Epithelial cell of proximal tubule (primary cell): Measurements from ENCODE around the gene SYNGR2. TPM values are rescaled to one million over a fixed set of nuclear protein-coding genes. Genes with fewer than 3 reads are reported as not detected.

ENCODE experiments used
- DNase-seq: peaks from one replicate; pipeline ENCODE4 v3.0.0-alpha.2; 2011; ENCODE audit warnings: low read depth
- H3K4me3 ChIP-seq: 2 replicates; pipeline ENCODE4 v1.5.1; 2011; ENCODE audit warnings: low read depth, mild to moderate bottlenecking, low read length
- CTCF ChIP-seq: conservative IDR thresholded peaks from 2 replicates; pipeline ENCODE4 v1.5.1; 2012; ENCODE audit warnings: low read depth, mild to moderate bottlenecking, low read length
- total RNA-seq: library from RNA; depleted of rRNA; stranded (reverse); fragments of >200 nt; gene quantifications from 2 replicates; pipeline ENCODE4 v1.2.3, GENCODE V29; 2015

Gene SYNGR2
- total RNA-seq, 1 donor from 2014 or later = 137 TPM

GRCh38 chr17:78197147-78197832, 28.9 kb downstream of the SYNGR2 start:
- no peak for TF ChIP-seq CTCF
- no peak for DNase-seq
- no peak overlapping the region for H3K4me3 ChIP-seq

GRCh38 chr17:78200451-78200850, 32.1 kb downstream of the SYNGR2 start:
- no peak for TF ChIP-seq CTCF
- DNase-seq = no peak
- no peak overlapping the region for H3K4me3 ChIP-seq

- no peak overlapping the region for H3K4me3 ChIP-seq
- DNase-seq = no peak
- no peak for TF ChIP-seq CTCF
These were observed 34.3 kb downstream of the SYNGR2 start for GRCh38 chr17:78202666-78203065.

DNA sequence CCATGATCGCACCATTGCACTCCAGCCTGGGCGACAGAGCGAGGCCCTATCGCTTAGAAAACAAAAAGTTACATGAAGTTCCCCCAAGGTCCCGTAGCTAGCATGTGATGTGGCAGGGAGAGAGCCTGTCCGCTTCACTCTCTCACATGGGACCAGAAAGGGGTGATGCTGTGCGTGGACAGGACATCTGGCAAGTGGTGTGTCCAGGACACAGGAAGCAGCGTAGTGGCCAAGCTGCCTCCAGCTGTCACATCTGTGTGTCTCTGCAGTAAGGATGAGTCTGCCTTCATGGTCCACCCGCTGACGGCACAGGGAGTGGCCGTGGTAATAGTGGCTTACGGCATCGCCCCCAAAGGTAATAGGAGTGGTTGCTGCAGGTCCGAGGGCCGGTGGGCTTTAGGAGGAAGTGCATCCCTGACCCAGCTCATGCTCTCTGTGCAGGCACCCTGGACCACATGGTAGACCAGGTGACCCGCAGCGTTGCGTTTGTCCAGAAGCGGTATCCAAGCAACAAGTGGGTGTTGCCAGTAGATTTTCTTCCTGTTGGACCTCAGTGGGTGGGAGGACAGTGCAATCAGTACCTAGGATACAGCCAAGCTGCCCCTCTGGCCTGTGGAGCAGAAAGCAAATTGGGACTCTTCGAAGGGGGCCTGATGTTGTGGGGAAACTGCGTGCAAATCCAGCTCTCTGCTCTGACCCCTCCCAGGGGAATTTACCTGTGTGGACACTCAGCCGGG, 36.2 kb downstream of the SYNGR2 start:
- DNase-seq = no peak
- no peak overlapping the region for H3K4me3 ChIP-seq
- TF ChIP-seq CTCF = no peak

DNA sequence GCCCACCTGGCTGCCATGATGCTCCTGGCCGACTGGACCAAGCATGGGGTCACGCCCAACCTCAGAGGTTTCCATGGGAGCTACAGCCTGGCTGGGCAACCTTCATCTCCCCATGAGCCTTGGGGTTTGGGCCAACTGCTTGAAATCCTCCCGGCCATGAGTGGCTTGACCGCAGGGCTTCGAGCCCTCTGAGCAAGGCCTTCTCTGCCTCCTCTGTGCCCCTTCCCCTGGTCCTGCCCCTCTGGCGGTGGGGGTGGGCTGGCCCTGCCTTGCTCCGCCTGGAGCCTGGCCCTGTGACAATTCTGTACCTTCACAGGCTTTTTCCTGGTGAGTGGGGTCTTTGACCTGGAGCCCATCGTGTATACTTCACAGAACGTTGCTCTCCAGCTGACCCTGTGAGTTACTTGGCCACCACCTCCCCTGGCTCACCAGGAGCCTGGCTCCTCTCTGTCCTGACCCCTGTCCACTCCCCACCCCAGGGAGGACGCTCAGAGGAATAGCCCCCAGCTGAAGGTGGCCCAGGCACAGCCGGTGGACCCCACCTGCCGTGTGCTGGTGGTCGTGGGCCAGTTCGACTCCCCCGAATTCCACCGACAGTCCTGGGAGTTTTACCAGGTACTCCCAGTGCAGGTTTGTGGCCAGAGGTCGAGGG, 36.9 kb downstream of the SYNGR2 start:
- no peak for DNase-seq
- H3K4me3 ChIP-seq = no peak overlapping the region
- no peak for TF ChIP-seq CTCF

GRCh38 chr17:78206298-78206697, 37.9 kb downstream of the SYNGR2 start:
- peak; percentile 20 for TF ChIP-seq CTCF
- DNase-seq = no peak

More at GRCh38 chr17:78206298-78206697, 37.9 kb downstream of the SYNGR2 start:
- no peak overlapping the region for H3K4me3 ChIP-seq
